Subcutaneous adipose tissue (tissue), 4 donors: ENCODE data around the gene OR6B1. TPM values are rescaled to one million over a fixed set of nuclear protein-coding genes. Genes with fewer than 3 reads are reported as not detected.

Source experiments
- CTCF ChIP-seq: fragments of 450-650 bp; IDR thresholded peaks from one replicate; pipeline ENCODE4 v1.5.1; 2016; ENCODE audit warnings: low read depth, mild to moderate bottlenecking, control low read depth, antibody characterized with exemption, moderate library complexity
- total RNA-seq, 4 donors: library from RNA; depleted of rRNA; stranded (reverse); fragments of >200 nt; gene quantifications; one replicate each; pipeline ENCODE4 v1.1.0, GENCODE V29; 2016

The OR6B1 gene
- not detected for total RNA-seq

- no peak for TF ChIP-seq CTCF
Measured at GRCh38 chr7:144000020-144000419, at the start of gene OR6B1. Gene OR6B1 (plus strand): TSS chr7:144000320. CDS start chr7:144003997, 3,677 bp downstream.

GRCh38 chr7:143953421-143953820, 46.7 kb upstream of the OR6B1 start:
- TF ChIP-seq CTCF: no peak

GRCh38 chr7:143954135-143954534, 46.0 kb upstream of the OR6B1 start:
- TF ChIP-seq CTCF: no peak

- TF ChIP-seq CTCF: no peak
Measured at GRCh38 chr7:143954544-143954943, 45.6 kb upstream of the OR6B1 start, which contains the start of gene OR2F1. Gene OR2F1 (plus strand): TSS chr7:143954844. CDS start chr7:143959971, 5,127 bp downstream.

GRCh38 chr7:143958781-143959180, 41.3 kb upstream of the OR6B1 start:
- TF ChIP-seq CTCF: no peak

- no peak for TF ChIP-seq CTCF
Measured at GRCh38 chr7:143960813-143961610, 39.1 kb upstream of the OR6B1 start.

GRCh38 chr7:143965280-143965679, 34.8 kb upstream of the OR6B1 start:
- TF ChIP-seq CTCF: no peak
